Measurements from ENCODE around the gene DGKZ. TPM values are rescaled to one million over a fixed set of nuclear protein-coding genes. Genes with fewer than 3 reads are reported as not detected.
A peak's percentile ranks its signal among the peaks of the same experiment; 100 is the strongest.

DGKZ gene
- total RNA-seq = 55.4 and 101 TPM in 2 replicates

GRCh38 chr11:46346886-46347636, at the start of gene DGKZ:
Gene DGKZ, plus strand, starts transcription at chr11:46347463. Its CDS starts 197 bp downstream, at chr11:46347660.

GRCh38 chr11:46381048-46381818, 34.0 kb downstream of the DGKZ start, which contains the start of gene MDK:
Gene MDK, plus strand, starts transcription at chr11:46381669. Its CDS starts 389 bp downstream, at chr11:46382058.

GRCh38 chr11:46391578-46392420, 44.5 kb downstream of the DGKZ start, which contains the start of gene CHRM4:
Gene CHRM4, minus strand, starts transcription at chr11:46391776. Its CDS starts 5,219 bp downstream, at chr11:46386557.

Small RNA genes lying within 50 kb of the gene (small RNA-seq; reads per million reads assigned to genes)
- 0.49 reads per million, percentile 26 among the genes with 10 or more reads in this experiment for gene MIR4688

Other genes with a start within 250 kb of the DGKZ start
- gene PHF21A, start 226.0 kb upstream of the DGKZ start, total RNA-seq = 12.9 and 22.0 TPM in 2 replicates
- 46.0 and 51.4 TPM in 2 replicates for gene CREB3L1, start 69.8 kb upstream of the DGKZ start, total RNA-seq
- 76.0 and 349 TPM in 2 replicates for gene MDK, start 34.2 kb downstream of the DGKZ start, total RNA-seq
- under 0.01 TPM in 1 of 2 replicates, not detected in the other for gene CHRM4, start 44.3 kb downstream of the DGKZ start, total RNA-seq
- gene AMBRA1, start 246.6 kb downstream of the DGKZ start, total RNA-seq = 22.4 and 33.9 TPM in 2 replicates